Stimulated activated CD8-positive, alpha-beta memory T cell treated with anti-CD3 and anti-CD28 coated beads, Interleukin-4, amount 100 ng/mL, for 1 hour (primary cell): ENCODE data around the gene MFSD11.
"Not testable (repeated sequence)": the region's sequence is repeated elsewhere in the genome, so short reads cannot be mapped to it uniquely, and the experiment has no call there.

Source experiments
- DNase-seq, 2 donors: peaks; one replicate each; pipeline ENCODE4 v3.0.0-alpha.2; 2020; ENCODE audit warnings: low read depth in 2 of 2, low spot score in 1 of 2

MFSD11 gene

DNA sequence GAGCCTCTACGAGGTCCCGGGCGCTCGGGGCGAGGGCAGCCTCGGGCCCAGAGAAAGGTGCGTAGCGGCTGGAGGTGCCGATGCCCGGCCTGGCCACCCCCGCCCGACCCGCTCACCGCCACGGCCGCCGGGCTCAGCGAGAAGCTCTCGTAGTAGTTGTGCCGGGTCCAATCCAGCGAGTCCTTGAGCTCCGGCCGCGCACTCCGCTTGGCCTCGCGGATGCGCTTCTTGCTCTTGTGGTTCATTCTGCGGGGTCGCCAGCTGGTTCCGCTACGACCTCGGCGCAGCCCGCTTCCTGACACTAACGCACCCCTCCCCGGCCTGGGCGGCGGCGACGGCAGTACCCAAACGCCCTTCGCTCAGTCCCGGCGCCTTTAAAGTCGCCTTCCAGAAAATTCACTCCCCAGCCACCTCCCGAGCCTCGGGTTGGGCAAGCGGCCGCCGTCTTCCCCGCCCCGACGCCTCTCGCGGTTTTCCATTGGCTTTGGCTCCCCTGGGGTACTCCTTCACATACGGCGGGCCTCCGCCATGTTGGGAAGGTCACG lies 11.6 kb upstream of the MFSD11 start, which contains the start of gene JMJD6:
Gene JMJD6, minus strand, starts transcription at position 376 of the 545 bp plus-strand sequence. Its CDS starts 131 bp downstream, at position 245.
- peak; percentile 83 to 88 for DNase-seq

DNA sequence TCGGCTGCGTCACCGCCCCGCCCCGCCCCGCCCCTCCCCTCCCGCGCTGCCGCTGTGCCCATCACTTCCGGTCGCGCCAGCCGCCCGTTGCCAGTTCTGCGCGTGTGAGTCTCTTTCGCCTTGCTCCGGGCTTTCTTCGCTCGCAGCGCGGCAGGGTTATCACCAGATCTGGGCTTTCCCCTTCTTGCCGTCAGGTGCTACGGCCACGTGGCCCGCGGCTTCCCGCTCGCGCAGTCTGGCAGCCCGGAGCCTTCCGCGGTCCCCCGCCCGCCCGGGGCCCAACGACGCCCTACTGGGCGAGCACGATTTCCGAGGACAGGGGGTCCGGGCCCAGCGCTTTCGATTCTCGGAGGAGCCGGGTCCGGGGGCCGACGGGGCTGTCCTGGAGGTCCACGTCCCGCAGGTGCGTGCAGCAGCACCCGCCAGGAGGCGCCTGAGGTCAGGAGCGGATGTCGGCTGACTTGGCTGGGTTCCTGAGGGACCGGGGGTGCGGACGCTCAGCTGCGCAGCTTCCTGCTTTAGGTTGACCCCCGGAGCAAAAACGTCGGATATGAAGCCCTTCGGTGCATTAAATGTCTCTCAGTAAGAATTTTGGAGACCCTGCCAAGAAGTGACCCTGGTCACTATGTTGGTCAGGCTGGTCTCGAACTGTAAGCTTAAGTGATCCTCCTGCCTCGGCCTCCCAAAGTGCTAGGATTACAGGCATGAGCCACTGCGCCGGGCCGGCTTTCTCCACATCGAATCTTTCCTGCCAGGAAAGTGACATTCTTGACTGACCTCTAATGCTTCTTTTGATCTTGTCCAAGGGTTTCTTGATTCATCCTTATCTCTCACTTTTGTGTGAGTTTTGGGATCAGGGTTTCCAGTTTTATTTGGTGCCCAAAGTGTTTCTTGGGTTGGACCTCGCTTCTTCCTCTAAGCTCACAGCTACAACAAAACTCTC lies 10.9 kb upstream of the MFSD11 start, which contains the start of gene METTL23:
Gene METTL23, plus strand, starts transcription at position 64 of the 943 bp plus-strand sequence. CDS start 2,872 bp downstream, outside the sequence.
- peak; percentile 56 to 57 for DNase-seq

DNA sequence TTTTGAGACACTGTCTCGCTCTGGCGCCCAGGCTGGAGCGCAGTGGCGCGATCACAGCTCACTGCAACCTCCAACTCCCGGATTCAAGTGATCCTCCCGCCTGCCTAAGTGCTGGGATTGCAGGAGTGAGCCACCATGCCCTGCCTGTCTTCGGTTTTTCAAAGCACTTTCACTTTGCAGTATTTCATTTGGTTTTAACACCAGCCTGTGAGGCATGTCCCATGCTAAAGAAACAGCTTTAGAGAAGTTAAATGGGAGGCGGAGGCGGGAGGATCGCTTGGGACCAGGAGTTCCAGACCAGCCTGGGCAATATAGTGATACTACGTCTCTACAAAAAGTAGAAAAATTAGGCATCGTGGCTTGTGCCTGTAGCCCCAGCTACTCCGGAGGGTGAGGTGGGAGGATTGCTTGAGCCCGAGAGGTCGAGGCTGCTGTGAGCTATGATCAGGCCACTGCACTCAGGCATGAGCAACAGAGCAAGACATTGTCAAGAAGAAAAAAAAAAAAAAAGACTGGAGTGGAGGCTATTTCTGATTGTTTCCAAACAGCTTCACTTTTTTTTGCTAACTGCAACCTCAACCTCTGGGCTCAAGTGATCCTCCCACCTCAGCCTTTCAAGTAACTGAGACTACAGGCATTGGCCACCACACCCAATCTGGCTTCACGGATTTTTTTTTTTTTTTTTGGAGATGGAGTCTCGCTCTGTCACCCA lies 10.0 kb upstream of the MFSD11 start:
- no peak for DNase-seq

DNA sequence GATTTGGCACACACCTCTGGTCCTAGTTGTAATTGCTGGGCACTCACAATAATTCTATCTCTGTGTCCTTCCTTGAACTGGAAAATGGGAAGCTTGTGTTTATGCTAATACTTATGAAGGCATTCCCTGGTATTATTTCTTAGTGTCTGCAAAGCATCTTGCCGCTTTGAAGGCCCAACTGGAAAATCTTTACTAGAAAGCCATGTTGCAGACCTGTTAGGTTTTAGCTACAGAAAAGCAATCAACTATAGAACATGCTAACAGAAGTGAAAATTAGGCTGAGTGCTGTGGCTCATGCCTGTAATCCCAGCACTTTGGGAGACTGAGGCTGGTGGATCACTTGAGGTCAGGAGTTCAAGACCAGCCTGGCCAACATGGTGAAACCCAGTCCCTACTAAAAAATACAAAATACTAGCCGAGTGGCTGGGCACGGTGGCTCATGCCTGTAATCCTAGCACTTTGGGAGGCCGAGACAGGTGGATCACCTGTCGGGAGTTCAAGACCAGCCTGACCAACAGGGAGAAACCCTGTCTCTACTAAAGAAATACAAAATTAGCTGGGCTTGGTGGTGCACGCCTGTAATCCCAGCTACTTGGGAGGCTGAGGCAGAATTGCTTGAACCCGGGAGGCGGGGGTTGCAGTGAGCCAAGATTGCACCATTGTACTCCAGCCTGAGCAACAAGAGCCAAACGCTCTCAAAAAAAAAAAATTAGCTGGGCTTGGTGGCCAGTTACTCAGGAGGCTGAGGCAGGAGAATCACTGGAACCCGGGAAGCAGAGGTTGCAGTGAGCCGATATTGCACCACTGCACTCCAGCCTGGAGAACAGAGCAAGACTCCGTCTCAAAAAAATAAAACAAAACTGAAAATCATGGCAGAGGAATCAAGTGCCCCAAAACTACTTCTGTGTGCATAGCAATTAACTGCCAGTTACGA lies 5.9 kb upstream of the MFSD11 start:
- not testable (repeated sequence) for DNase-seq

DNA sequence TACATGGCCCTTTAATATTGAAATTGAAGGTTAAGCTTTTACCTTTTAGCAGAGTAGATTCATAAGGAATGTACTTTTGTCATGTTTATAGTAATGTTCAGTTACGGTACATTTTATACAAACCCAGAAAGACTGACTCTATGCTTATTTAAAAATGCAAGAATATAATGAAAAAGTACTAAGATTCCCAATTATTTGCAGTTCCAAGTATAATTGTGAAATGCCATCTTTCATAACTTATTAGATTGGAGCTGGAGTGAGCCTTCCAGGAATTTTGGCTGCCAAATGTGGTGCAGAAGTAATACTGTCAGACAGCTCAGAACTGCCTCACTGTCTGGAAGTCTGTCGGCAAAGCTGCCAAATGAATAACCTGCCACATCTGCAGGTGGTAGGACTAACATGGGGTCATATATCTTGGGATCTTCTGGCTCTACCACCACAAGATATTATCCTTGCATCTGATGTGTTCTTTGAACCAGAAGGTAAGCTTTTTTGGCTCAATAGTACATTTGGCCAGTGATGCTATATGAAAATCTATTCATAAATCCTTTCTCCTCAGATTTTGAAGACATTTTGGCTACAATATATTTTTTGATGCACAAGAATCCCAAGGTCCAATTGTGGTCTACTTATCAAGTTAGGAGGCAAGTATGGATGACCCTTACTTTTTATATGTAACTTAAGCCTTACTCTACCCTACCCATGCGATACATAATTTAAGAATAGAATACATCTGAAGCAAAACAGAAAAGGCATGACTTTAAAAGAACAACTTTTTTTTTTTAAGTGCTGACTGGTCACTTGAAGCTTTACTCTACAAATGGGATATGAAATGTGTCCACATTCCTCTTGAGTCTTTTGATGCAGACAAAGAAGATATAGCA lies 4.9 kb upstream of the MFSD11 start:
- no peak for DNase-seq

DNA sequence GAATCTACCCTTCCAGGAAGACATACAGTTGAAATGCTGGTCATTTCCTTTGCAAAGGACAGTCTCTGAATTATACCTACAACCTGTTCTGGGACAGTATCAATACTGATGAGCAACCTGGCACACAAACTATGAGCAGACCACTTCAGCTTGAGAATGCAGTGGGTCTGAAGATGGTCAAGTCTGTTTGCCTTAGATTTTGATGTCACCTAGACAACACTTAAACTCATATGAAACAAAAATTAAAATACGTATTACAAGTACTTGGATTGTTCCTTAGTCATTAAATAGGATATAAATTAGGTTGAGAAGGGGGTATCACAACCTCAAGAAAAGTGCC lies 4.3 kb upstream of the MFSD11 start:
- DNase-seq, result no peak

DNA sequence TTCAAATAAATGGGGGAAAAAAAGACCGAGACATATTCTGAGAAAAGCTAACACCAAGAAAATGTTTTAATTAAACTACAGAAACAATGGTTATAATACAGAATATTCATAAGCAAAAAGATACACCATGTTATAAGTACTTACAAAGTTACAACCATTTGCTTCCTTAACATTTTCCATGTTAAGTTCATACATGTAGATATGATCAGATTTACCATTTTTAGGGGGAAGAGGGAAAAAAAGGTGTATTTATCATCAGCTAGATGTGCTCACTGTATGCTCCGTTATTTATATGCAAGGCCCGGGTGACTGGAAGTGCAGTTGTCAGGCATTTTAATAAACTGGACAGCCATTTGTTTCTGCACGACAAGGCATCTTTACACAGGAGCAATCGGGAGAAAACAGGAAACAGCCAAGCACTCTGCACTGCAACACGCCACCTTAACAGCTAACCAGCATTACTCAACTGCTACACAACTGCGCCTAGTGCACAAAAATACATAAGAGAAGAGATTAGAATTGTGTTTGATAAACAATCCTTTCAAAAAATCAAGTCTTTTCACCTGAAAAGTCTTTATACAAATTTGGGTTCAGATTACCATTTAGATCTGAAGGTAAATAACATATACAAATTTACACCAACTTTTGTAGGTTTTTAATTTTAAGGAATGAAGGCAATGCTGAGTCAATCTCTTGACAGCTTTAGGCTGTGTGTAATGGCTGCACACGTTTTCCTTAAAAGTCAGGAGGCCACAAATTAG lies 3.7 kb upstream of the MFSD11 start:
- no peak for DNase-seq

DNA sequence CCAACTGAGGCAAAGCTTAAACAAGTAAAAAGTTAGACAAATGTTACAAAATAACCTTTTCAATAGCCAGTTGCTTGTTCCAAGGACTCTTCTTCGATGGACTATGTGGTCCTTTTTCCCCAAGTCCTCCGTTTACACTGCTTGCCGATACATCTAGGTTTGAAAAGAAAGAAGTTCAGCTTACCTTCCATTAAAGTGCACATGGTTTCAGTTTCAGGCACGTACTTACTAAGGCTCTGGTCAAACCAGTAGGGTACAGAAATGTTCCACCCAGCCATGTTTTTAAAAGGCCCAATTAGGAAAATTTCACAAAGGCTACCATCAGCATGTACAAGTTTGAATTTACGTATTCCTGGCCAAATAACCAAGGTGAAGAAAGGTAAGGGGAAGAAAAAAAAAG lies 2.9 kb upstream of the MFSD11 start:
- no peak for DNase-seq

DNA sequence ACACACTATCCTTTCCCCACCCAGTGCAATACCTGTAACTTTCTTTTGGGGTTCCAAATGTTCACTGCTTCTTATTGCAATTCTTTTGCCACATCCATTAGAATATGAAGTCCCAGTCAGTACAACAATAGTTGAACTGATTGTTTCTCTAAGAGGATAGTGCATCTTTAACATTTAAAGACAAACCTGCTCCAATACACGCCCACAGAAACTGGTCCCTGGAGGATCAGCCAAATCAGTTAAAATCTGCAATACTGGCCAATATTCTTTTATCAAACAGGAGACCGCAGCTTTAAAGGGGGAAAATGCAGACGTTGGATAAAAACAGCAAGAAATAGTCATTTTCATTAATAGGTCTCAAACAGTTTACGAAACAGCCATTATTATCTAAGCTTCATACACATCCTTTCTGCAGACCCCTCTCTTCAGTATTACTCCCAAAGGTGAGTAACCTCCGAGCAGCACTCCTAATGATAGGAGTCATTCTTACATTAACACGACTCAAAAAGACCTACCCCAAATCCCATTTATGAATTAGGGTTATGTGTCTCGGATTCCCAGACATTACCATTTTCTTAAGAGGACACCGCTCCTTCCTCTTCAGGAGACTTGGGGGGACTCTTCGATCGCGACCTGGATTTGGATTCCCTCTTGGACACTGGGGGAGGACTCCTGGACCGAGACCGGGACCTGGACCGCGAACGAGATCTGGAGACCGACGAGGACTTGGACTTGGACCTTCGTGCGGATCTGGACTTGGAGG lies 2.2 kb upstream of the MFSD11 start:
- no peak for DNase-seq

DNA sequence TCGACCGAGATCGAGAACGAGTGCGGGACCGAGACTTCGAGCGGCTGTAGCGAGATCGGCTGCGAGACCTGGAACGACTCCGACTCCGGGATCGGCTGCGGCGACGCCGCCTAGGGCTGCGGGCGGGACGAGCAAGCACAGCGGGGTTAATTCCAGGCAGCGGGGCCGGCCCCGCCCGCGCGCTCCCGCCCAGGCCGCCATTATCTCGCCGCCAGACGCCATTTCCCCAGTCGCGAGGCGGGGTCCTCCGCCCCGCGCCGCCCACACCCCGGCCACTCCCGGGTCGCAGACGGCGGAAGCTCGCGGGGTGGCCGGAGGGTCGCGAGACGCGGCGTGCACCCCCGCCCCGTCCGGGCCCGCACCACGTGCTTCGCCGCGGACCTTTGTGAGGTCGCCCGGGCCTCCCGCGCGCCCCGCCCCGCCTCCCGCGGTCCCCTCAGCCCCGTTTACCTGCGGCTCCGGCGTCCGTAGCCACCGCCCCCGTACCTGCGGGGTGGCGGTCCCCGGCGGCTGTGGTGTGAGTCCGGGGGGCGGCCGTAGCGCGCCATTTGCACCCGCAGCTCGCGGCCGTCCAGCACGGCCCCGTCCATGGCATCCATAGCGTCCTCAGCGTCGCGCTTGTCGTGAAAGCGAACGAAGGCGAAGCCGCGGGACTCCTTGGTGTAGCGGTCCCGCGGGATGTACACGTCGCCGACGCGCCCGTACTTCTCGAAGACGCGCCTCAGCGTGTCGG lies 1.4 kb upstream of the MFSD11 start:
- DNase-seq, result peak in 1 of 2 donors; percentile 39

DNA sequence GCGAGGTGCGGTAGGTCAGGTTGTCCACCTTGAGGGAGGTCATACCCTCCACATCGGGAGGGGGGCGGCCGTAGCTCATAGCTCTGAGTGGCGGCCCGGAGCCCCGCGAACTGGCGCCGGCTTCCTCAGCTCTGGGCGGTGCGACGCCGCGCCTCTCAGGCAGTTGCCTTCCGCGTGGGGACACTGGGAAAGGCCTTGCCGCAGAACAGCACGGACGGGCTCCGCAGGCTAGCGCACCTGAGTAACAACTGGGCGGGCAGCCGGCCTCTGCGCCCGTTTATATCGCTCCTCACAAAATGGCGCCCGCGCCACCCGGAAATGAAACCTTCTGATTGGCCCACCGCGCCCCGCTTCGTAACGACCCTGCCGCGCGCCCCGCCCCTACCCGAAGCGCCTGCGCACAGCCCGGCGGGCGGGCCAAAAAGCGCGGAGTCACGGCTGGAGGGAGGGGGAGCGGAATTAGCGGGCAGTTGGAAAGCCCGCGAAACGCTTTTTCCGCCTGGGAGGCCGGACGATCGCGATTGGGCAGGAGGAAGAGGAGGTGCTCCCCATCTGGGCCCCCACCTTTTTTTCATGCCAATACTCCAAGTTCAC lies 740 bp upstream of the MFSD11 start, which contains the start of gene SRSF2:
Gene SRSF2, minus strand, starts transcription at position 250 of the 594 bp plus-strand sequence. Its CDS starts 171 bp downstream, at position 79.
- peak; percentile 96 to 98 for DNase-seq

DNA sequence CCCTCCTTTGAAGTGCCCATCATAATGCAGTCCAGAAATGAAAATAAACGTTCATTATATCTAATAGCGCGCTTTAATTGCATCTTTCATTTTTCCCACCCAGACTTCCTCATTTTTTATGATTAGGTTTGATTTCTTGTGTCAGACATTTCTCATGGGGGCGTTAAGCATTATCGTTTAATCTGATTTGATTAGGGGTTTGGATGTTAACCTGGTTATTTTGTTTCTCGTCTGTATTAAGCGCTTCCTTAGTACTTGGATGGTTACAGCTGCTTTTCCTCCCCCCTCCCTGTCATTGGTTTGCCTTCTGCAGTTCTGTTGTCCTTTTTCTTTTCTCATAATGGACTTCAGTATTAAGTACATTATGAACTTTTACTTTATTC lies 540 bp downstream of the MFSD11 start:
- no peak for DNase-seq

DNA sequence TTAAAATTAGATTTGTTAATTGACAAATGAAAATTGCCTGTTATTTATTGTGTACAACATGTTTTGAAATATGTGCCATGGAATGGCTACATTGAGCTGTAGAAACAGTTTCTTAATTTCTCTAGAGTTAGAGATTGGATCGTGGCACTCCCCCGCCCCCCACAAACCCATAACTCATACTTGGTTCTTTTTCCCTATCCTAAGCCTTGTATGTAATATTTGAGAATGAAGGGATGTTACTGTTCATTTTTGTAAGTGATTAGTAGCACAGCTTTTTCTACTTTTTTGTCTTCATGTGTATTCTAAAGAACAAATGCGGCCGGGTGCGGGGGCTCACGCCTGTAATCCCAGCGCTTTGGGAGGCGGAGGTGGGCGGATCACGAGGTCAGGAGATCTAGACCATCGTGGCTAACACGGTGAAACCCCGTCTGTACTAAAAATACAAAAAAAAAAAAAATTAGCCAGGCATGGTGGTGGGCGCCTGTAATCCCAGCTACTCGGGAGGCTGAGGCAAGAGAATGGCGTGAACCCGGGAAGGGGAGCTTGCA lies 1.7 kb downstream of the MFSD11 start:
- DNase-seq, result not testable (repeated sequence)

DNA sequence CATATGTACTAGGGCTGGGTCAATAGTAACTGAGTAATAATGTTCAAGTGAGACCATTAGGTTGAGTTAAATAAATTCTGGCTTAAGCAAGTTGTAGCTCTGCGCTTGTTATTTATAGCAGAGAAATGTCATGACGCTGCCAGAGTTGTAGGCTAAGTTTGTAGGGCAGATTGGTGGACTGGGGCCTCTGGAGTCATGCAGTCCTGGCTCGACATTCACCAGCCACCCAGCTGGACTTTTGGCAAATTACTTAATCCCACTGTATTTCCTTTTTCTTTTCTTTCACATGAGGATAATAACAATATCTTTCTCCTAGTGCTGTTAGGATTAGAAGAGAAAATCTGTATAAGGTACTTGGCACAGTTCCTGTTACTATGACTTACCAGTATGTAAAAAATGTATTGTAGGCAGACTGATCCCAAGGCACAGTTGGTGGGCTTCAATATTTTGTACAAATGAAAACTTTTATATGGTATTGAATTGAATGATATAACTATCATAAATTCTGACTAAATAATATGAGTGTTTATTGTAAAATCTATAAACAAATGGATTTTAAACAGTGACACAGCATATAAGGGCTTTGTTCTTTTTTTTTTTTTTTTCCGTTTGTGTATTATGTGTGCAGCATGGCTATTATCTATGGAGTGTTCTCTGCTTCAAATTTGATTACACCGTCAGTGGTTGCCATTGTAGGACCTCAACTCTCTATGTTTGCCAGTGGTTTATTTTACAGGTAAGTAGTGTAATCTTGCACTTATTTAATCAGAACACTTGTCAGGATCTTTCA lies 2.6 kb downstream of the MFSD11 start:
- DNase-seq, result no peak

DNA sequence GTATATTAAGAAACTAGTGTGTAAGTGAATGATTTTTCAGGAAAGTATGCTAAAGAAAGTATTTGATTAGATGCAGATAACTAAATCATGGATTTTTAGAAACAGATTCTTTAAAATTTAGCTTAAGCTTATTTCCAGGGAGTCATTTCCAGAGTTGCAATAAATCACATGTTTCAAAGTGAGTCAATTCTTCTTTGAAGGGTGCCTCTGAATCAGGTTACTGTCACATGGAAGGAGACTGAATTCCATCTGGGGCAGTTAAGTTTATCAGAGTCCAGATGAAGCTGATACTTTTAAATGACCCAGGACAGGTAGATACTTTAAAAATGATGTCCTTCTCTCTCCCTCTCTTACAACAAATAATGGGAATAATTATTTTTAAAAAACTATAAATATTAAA lies 5.0 kb downstream of the MFSD11 start:
- no peak for DNase-seq

DNA sequence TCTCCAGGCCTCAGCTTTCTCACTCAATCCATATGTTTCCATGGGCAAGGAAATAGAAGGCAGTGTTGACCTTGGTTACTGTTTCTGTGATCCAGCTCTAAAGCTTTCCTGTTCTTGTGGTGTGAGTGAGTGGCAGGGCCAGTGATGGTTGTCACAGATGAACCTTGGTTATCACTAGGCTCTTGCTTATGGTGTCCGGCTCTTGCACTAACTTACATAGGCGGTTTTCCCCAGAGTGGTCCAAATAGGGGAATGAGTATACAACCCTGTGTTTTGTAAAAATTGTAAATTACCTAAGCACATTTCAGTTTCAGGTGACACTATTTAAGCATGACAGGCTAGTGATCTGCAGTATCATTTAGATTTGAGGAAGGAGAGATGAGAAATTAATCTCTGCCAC lies 6.8 kb downstream of the MFSD11 start:
- DNase-seq, result no peak
